Measurements from ENCODE around the gene LAMP5.

Gene LAMP5

GRCh38 chr20:9574181-9574580 is 59.8 kb downstream of the LAMP5 start:
- Histone ChIP-seq H2AFZ (ENCODE audit: low read length) (no peak overlapping the region), H3K27me3 (ENCODE audit: insufficient read depth, low read length, poor library complexity, severe bottlenecking) (no peaks in the 10 kb centered on the region), H3K36me3 (ENCODE audit: insufficient read depth, low read length) (no peaks in the 10 kb centered on the region), H3K9me3 (ENCODE audit: insufficient read depth, low read depth, low read length) (no peaks in the 10 kb centered on the region), H3K79me2 (ENCODE audit: insufficient read depth, low read length) (no peaks in the 10 kb centered on the region), H3K9ac (ENCODE audit: low read depth, low read length, poor library complexity, severe bottlenecking) (no peak overlapping the region), H3K4me3 (ENCODE audit: low read length, poor library complexity, severe bottlenecking) (no peak overlapping the region), H3K4me2 (ENCODE audit: low read depth, low read length, poor library complexity, severe bottlenecking) (no peak overlapping the region), H3K4me1 (ENCODE audit: insufficient read depth, low read length, poor library complexity, severe bottlenecking) (peaks cover 38% of the 10 kb centered on the region), H4K20me1 (ENCODE audit: insufficient read depth, low read length, poor library complexity, severe bottlenecking) (no peaks in the 10 kb centered on the region), H3K9me2 (replicated peaks; ENCODE audit: low read depth, low read length) (no peaks in the 10 kb centered on the region), H3F3A (ENCODE audit: low read depth) (peaks cover 5% of the 10 kb centered on the region)
- TF ChIP-seq EZH2phosphoT487 (IDR thresholded peaks at IDR 0.05; ENCODE audit: borderline replicate concordance) = no peak

GRCh38 chr20:9574776-9575175 is 60.4 kb downstream of the LAMP5 start:
- Histone ChIP-seq H3F3A (ENCODE audit: low read depth) (peaks cover 6% of the 10 kb centered on the region), H3K27me3 (ENCODE audit: insufficient read depth, low read length, poor library complexity, severe bottlenecking) (no peaks in the 10 kb centered on the region), H3K36me3 (ENCODE audit: insufficient read depth, low read length) (no peaks in the 10 kb centered on the region), H2AFZ (ENCODE audit: low read length) (no peak overlapping the region), H3K4me1 (ENCODE audit: insufficient read depth, low read length, poor library complexity, severe bottlenecking) (peaks cover 44% of the 10 kb centered on the region), H3K4me3 (ENCODE audit: low read length, poor library complexity, severe bottlenecking) (no peak overlapping the region), H3K79me2 (ENCODE audit: insufficient read depth, low read length) (no peaks in the 10 kb centered on the region), H4K20me1 (ENCODE audit: insufficient read depth, low read length, poor library complexity, severe bottlenecking) (no peaks in the 10 kb centered on the region), H3K9me3 (ENCODE audit: insufficient read depth, low read depth, low read length) (no peaks in the 10 kb centered on the region), H3K4me2 (ENCODE audit: low read depth, low read length, poor library complexity, severe bottlenecking) (no peak overlapping the region), H3K9me2 (replicated peaks; ENCODE audit: low read depth, low read length) (no peaks in the 10 kb centered on the region), H3K9ac (ENCODE audit: low read depth, low read length, poor library complexity, severe bottlenecking) (no peak overlapping the region)
- TF ChIP-seq CTCF (conservative IDR thresholded peaks at IDR 0.05; ENCODE audit: low read length) (no peak), EZH2phosphoT487 (IDR thresholded peaks at IDR 0.05; ENCODE audit: borderline replicate concordance) (no peak)

GRCh38 chr20:9575836-9576235 is 61.4 kb downstream of the LAMP5 start:
- TF ChIP-seq CTCF (conservative IDR thresholded peaks at IDR 0.05; ENCODE audit: low read length) = no peak
- no peak for TF ChIP-seq EZH2phosphoT487 (IDR thresholded peaks at IDR 0.05; ENCODE audit: borderline replicate concordance)
- H3K9ac ChIP-seq (ENCODE audit: low read depth, low read length, poor library complexity, severe bottlenecking) = no peak overlapping the region
- no peak overlapping the region for H2AFZ ChIP-seq (ENCODE audit: low read length)
- no peaks in the 10 kb centered on the region for H3K79me2 ChIP-seq (ENCODE audit: insufficient read depth, low read length)
- H3K9me3 ChIP-seq (ENCODE audit: insufficient read depth, low read depth, low read length) = no peaks in the 10 kb centered on the region
- H3K36me3 ChIP-seq (ENCODE audit: insufficient read depth, low read length) = no peaks in the 10 kb centered on the region
- no peak overlapping the region for H3K4me3 ChIP-seq (ENCODE audit: low read length, poor library complexity, severe bottlenecking)
- no peaks in the 10 kb centered on the region for H3K27me3 ChIP-seq (ENCODE audit: insufficient read depth, low read length, poor library complexity, severe bottlenecking)
- H3K4me2 ChIP-seq (ENCODE audit: low read depth, low read length, poor library complexity, severe bottlenecking) = no peak overlapping the region
- peaks cover 55% of the 10 kb centered on the region for H3K4me1 ChIP-seq (ENCODE audit: insufficient read depth, low read length, poor library complexity, severe bottlenecking)
- no peaks in the 10 kb centered on the region for H3K9me2 ChIP-seq (replicated peaks; ENCODE audit: low read depth, low read length)
- peaks cover 6% of the 10 kb centered on the region for H3F3A ChIP-seq (ENCODE audit: low read depth)
- H4K20me1 ChIP-seq (ENCODE audit: insufficient read depth, low read length, poor library complexity, severe bottlenecking) = no peaks in the 10 kb centered on the region

GRCh38 chr20:9576695-9577094 is 62.3 kb downstream of the LAMP5 start:
- Histone ChIP-seq H3K9me2 (replicated peaks; ENCODE audit: low read depth, low read length) (no peaks in the 10 kb centered on the region), H3K4me1 (ENCODE audit: insufficient read depth, low read length, poor library complexity, severe bottlenecking) (peaks cover 63% of the 10 kb centered on the region), H2AFZ (ENCODE audit: low read length) (peak overlapping the region; percentile 54), H4K20me1 (ENCODE audit: insufficient read depth, low read length, poor library complexity, severe bottlenecking) (no peaks in the 10 kb centered on the region), H3K27me3 (ENCODE audit: insufficient read depth, low read length, poor library complexity, severe bottlenecking) (no peaks in the 10 kb centered on the region), H3K4me2 (ENCODE audit: low read depth, low read length, poor library complexity, severe bottlenecking) (peak overlapping the region; percentile 21), H3F3A (ENCODE audit: low read depth) (peaks cover 6% of the 10 kb centered on the region), H3K9ac (ENCODE audit: low read depth, low read length, poor library complexity, severe bottlenecking) (peak overlapping the region; percentile 60), H3K79me2 (ENCODE audit: insufficient read depth, low read length) (no peaks in the 10 kb centered on the region), H3K9me3 (ENCODE audit: insufficient read depth, low read depth, low read length) (no peaks in the 10 kb centered on the region), H3K36me3 (ENCODE audit: insufficient read depth, low read length) (no peaks in the 10 kb centered on the region), H3K4me3 (ENCODE audit: low read length, poor library complexity, severe bottlenecking) (no peak overlapping the region)
- no peak for TF ChIP-seq EZH2phosphoT487 (IDR thresholded peaks at IDR 0.05; ENCODE audit: borderline replicate concordance)
- TF ChIP-seq CTCF (conservative IDR thresholded peaks at IDR 0.05; ENCODE audit: low read length) = no peak
